Bronchial epithelial cell (primary cell): Measurements from ENCODE around the gene SIN3A. TPM values are rescaled to one million over a fixed set of nuclear protein-coding genes. Genes with fewer than 3 reads are reported as not detected.

ENCODE experiments used
- DNase-seq: peaks from one replicate; pipeline ENCODE4 v3.0.0-alpha.2; 2010; ENCODE audit warnings: low read depth
- FAIRE-seq: peaks from 2 replicates; lab custom pipeline; 2011; peaks lifted over from hg19 to GRCh38; lab: Jason Lieb, UNC
- H3K27me3 ChIP-seq: 2 replicates; pipeline ENCODE4 v1.5.1; 2011; ENCODE audit warnings: low read length; ENCODE audit not compliant: control insufficient read depth, insufficient read depth
- H3K36me3 ChIP-seq: 2 replicates; pipeline ENCODE4 v1.5.1; 2011; ENCODE audit warnings: low read length; ENCODE audit not compliant: control insufficient read depth, insufficient read depth
- H3K4me3 ChIP-seq: 2 replicates; pipeline ENCODE4 v1.5.1; 2011; ENCODE audit warnings: mild to moderate bottlenecking, low read depth, low read length, control low read depth
- CTCF ChIP-seq: IDR thresholded peaks from 2 replicates; pipeline ENCODE4 v1.5.1; 2011; ENCODE audit warnings: mild to moderate bottlenecking, moderate library complexity, low read length, control low read depth, inconsistent platforms; ENCODE audit not compliant: insufficient read depth, severe bottlenecking
- total RNA-seq: library from RNA; depleted of rRNA; stranded (reverse); fragments of >200 nt; gene quantifications from 2 replicates; pipeline ENCODE4 v1.2.1, GENCODE V29; 2014

SIN3A gene
- total RNA-seq, 1 donor from 2014 or later, result 11.6 TPM

GRCh38 chr15:75361361-75361988 is 90.0 kb downstream of the SIN3A start:
- DNase-seq (no peak), FAIRE-seq (no peak)
- no peaks in the 10 kb centered on the region for H3K27me3 ChIP-seq
- TF ChIP-seq CTCF, result no peak
- H3K36me3 ChIP-seq, result peaks cover 55% of the 10 kb centered on the region
- no peak overlapping the region for H3K4me3 ChIP-seq

- Histone ChIP-seq H3K36me3 (peaks cover 53% of the 10 kb centered on the region), H3K27me3 (no peaks in the 10 kb centered on the region), H3K4me3 (no peak overlapping the region)
- DNase-seq (no peak), FAIRE-seq (no peak)
- TF ChIP-seq CTCF, result no peak
Measured at GRCh38 chr15:75360856-75361255, 90.6 kb downstream of the SIN3A start.

- Histone ChIP-seq H3K27me3 (no peaks in the 10 kb centered on the region), H3K36me3 (peaks cover 53% of the 10 kb centered on the region), H3K4me3 (no peak overlapping the region)
- no peak for TF ChIP-seq CTCF
- DNase-seq, result no peak
- no peak for FAIRE-seq
Measured at GRCh38 chr15:75360391-75360790, 91.1 kb downstream of the SIN3A start.

- Histone ChIP-seq H3K36me3 (peaks cover 51% of the 10 kb centered on the region), H3K4me3 (no peak overlapping the region), H3K27me3 (no peaks in the 10 kb centered on the region)
- FAIRE-seq (no peak), DNase-seq (no peak)
- TF ChIP-seq CTCF, result no peak
Measured at GRCh38 chr15:75359537-75360250, 91.8 kb downstream of the SIN3A start.

- Histone ChIP-seq H3K4me3 (no peak overlapping the region), H3K27me3 (no peaks in the 10 kb centered on the region), H3K36me3 (peaks cover 46% of the 10 kb centered on the region)
- DNase-seq (no peak), FAIRE-seq (no peak)
- no peak for TF ChIP-seq CTCF
Measured at GRCh38 chr15:75358771-75359536, 92.5 kb downstream of the SIN3A start.
